HCT116 (cell line): ENCODE measurements around the gene TNS3. TPM values are rescaled to one million over a fixed set of nuclear protein-coding genes. Genes with fewer than 3 reads are reported as not detected.

ENCODE experiments used
- ATAC-seq: fragments of 200-7000 bp; cut with Tn5 transposase; 2 replicates; pipeline ENCODE4 v1.9.1; 2020; ENCODE audit warnings: mild to moderate bottlenecking, moderate library complexity
- BruUV-seq: library from RNA; stranded (reverse); fragments of 400-500 nt; replicated peaks from 2 replicates; lab custom pipeline; 2021; lab: Mats Ljungman, UMichigan
- CTCF ChIA-PET: fragments of 300-600 bp; sonication (Branson Sonifier 250); formaldehyde crosslinking; loops from one replicate; lab custom pipeline; 2021; ENCODE audit warnings: antibody characterized with exemption; lab: Charles Lee
- POLR2A ChIA-PET: fragments of 300-600, 350-600 bp; sonication (Branson Sonifier 250); formaldehyde crosslinking; loops from one replicate; lab custom pipeline; 2021; ENCODE audit warnings: antibody characterized with exemption; lab: Charles Lee
- RAD21 ChIA-PET, 2 experiments: fragments of 300-600 bp; sonication (Branson Sonifier 250); formaldehyde crosslinking; loops; one replicate each; lab custom pipeline; 2023; ENCODE audit warnings: low total read pairs in 2 of 2; ENCODE audit not compliant: uncharacterized antibody in 2 of 2, unreplicated experiment in 2 of 2, low non-redundant PET in 1 of 2; lab: Charles Lee
- DNase-seq: peaks from one replicate; pipeline ENCODE4 v3.0.0-alpha.2; 2010; ENCODE audit warnings: low read depth, low spot score
- H2AFZ ChIP-seq: fragments of 200-600 bp; shearing (Covaris generic), sonication (generic); 2 replicates; pipeline ENCODE4 v1.6.1; 2017; ENCODE audit warnings: low read depth, mixed run types, mixed read lengths, antibody characterized with exemption, low read length; ENCODE audit not compliant: poor library complexity, severe bottlenecking
- H3K27ac ChIP-seq: 2 replicates; pipeline ENCODE4 v1.5.1; 2012; ENCODE audit warnings: low read depth, low read length
- H3K27me3 ChIP-seq: fragments of 200-600 bp; sonication (generic); 2 replicates; pipeline ENCODE4 v1.6.1; 2016; ENCODE audit warnings: mixed run types, low read length, mixed read lengths; ENCODE audit not compliant: insufficient read depth
- H3K36me3 ChIP-seq, 2 experiments: fragments of 200-500 bp in 1 of 2; fragments of 200-600 bp in 1 of 2; sonication (Bioruptor generic) in 1 of 2; sonication (generic) in 1 of 2; 2 replicates each; pipeline versions ENCODE4 v1.5.1 to v1.6.1; 2014 to 2016; ENCODE audit warnings: low read length in 2 of 2, inconsistent platforms in 1 of 2, mixed read lengths in 1 of 2, mixed run types in 1 of 2; ENCODE audit not compliant: insufficient read depth in 2 of 2, control insufficient read depth in 1 of 2
- H3K4me1 ChIP-seq, 2 experiments: fragments of 200-600 bp in 1 of 2; sonication (generic) in 1 of 2; 2 replicates each; pipeline versions ENCODE4 v1.5.1 to v1.6.1; 2012 to 2017; ENCODE audit warnings: low read length in 2 of 2, inconsistent platforms in 1 of 2, mild to moderate bottlenecking in 1 of 2, mixed read lengths in 1 of 2, mixed run types in 1 of 2, moderate library complexity in 1 of 2; ENCODE audit not compliant: insufficient read depth in 2 of 2, control insufficient read depth in 1 of 2
- H3K4me2 ChIP-seq: fragments of 200-600 bp; sonication (generic); 2 replicates; pipeline ENCODE4 v1.6.1; 2017; ENCODE audit warnings: mixed run types, low read length, mixed read lengths
- H3K4me3 ChIP-seq, 2 experiments: fragments of 200-600 bp in 1 of 2; sonication (generic) in 1 of 2; replicated peaks in 1 of 2; 2 replicates each; pipeline ENCODE4 v1.5.1; 2011 to 2016; ENCODE audit warnings: low read length in 2 of 2, control low read depth in 1 of 2, low read depth in 1 of 2, mild to moderate bottlenecking in 1 of 2, mixed read lengths in 1 of 2, mixed run types in 1 of 2
- H3K79me2 ChIP-seq: fragments of 200-600 bp; sonication (generic); 2 replicates; pipeline ENCODE4 v1.6.1; 2017; ENCODE audit warnings: mild to moderate bottlenecking, mixed run types, low read length, moderate library complexity, mixed read lengths; ENCODE audit not compliant: insufficient read depth
- H3K9ac ChIP-seq: fragments of 200-600 bp; sonication (generic); 2 replicates; pipeline ENCODE4 v1.6.1; 2016; ENCODE audit warnings: low read length, mixed read lengths
- H3K9me2 ChIP-seq: fragments of 200-600 bp; sonication (generic), shearing (Covaris generic); 2 replicates; pipeline ENCODE4 v1.6.1; 2017; ENCODE audit warnings: mixed run types, mild to moderate bottlenecking, moderate library complexity; ENCODE audit not compliant: insufficient read depth
- H3K9me3 ChIP-seq, 2 experiments: fragments of 200-500 bp in 1 of 2; fragments of 200-600 bp in 1 of 2; sonication (Bioruptor generic) in 1 of 2; sonication (generic) in 1 of 2; 2 replicates each; pipeline ENCODE4 v1.6.1; 2014 to 2017; ENCODE audit warnings: low read length in 2 of 2, mixed read lengths in 2 of 2, inconsistent platforms in 1 of 2, low read depth in 1 of 2, mild to moderate bottlenecking in 1 of 2, mixed run types in 1 of 2, moderate library complexity in 1 of 2; ENCODE audit not compliant: control insufficient read depth in 1 of 2, insufficient read depth in 1 of 2
- H4K20me1 ChIP-seq: fragments of 200-600 bp; sonication (generic), shearing (Covaris generic); 2 replicates; pipeline ENCODE4 v1.6.1; 2017; ENCODE audit warnings: mixed run types, mild to moderate bottlenecking, moderate library complexity; ENCODE audit not compliant: insufficient read depth
- CBX3 ChIP-seq: IDR thresholded peaks from 2 replicates; pipeline ENCODE4 v1.6.1; 2012; ENCODE audit warnings: low read depth
- EZH2phosphoT487 ChIP-seq: fragments of 200-600 bp; IDR thresholded peaks from 2 replicates; pipeline ENCODE4 v1.6.1; 2018; ENCODE audit warnings: antibody characterized with exemption, borderline replicate concordance
- POLR2A ChIP-seq: IDR thresholded peaks from 2 replicates; pipeline ENCODE4 v1.7.0; 2011; ENCODE audit warnings: borderline replicate concordance; ENCODE audit not compliant: insufficient read depth, insufficient read length; ENCODE audit errors: extremely low read depth
- POLR2AphosphoS5 ChIP-seq: IDR thresholded peaks from 2 replicates; pipeline ENCODE4 v1.6.1; 2011; ENCODE audit warnings: mild to moderate bottlenecking, low read depth, low read length, moderate library complexity
- RAD21 ChIP-seq: IDR thresholded peaks from 2 replicates; pipeline ENCODE4 v1.6.1; 2012; ENCODE audit warnings: low read depth, mild to moderate bottlenecking
- SIN3A ChIP-seq: IDR thresholded peaks from 2 replicates; pipeline ENCODE4 v1.6.1; 2012; ENCODE audit warnings: low read depth
- ZBTB33 ChIP-seq: IDR thresholded peaks from 2 replicates; pipeline ENCODE4 v1.6.1; 2011; ENCODE audit warnings: mild to moderate bottlenecking, low read length, moderate library complexity; ENCODE audit not compliant: insufficient replicate concordance; ENCODE audit errors: extremely low read depth
- ZNF274 ChIP-seq: fragments of 200-500 bp; sonication (Bioruptor generic); IDR thresholded peaks from 2 replicates; pipeline ENCODE4 v1.6.1; 2014; ENCODE audit warnings: mild to moderate bottlenecking, low read depth, low read length, inconsistent platforms
- intact Hi-C: fragments of 100-400 bp; cut with micrococcal nuclease; formaldehyde crosslinking; loops from 2 replicates; pipeline ENCODE4 v1.10.0; 2022
- total RNA-seq: library from RNA; stranded (reverse); gene quantifications from one replicate; pipeline ENCODE4 v1.2.1, GENCODE V29; 2021; ENCODE audit not compliant: unreplicated experiment
- TF ChIP-seq, protein P1 (sequence below): IDR thresholded peaks from 2 replicates; pipeline ENCODE4 v1.6.1; 2012; ENCODE audit warnings: low read depth
- TF ChIP-seq, protein P2 (sequence below): IDR thresholded peaks from 2 replicates; pipeline ENCODE4 v1.6.1; 2012

Gene TNS3
- total RNA-seq, 1 experiment from 2014 or later = 9.1 TPM

DNA sequence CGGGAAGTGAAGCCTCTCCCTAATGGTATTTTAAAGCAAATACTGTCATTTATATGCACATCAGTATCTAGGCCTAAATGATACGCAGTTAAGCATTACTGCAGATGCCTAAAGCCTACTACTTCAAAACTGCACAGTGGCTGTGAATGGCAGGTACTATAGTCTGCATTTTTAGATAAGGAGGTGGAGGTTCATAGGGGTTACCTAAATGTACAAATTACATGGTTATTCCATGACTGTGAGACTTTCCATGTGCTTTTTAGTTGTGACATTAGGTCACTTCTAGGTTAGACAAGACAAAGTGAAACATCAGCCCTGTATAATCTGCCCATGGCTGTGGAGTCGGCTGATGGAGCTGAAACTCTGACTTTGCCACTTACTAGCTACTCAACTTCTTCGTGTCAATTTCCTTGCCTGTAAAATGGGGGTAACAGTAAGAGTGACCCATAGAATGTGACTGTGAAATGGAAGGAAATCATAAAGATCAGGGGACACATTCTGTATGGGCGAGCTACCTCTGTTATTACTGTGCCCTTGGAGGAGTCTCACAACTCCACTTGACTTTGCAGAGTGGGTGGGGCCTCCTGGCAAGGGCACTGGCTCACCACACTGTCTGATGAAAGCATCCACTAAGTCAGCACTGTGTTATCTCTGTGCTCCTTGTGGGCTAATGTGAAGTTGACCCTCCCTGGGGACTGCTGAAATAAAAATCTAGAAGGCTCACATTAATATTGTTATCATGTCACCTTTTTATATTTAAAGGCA, 239.4 kb downstream of the TNS3 start:
- no peak overlapping the region for H2AFZ ChIP-seq
- no peak overlapping the region for H3K9ac ChIP-seq
- no peaks in the 10 kb centered on the region for H3K9me3 ChIP-seq
- no peaks in the 10 kb centered on the region for H3K4me1 ChIP-seq
- no peaks in the 10 kb centered on the region for H3K9me2 ChIP-seq
- RAD21 ChIA-PET = no interaction called here
- no peak overlapping the region for H3K4me3 ChIP-seq
- H3K27me3 ChIP-seq = no peaks in the 10 kb centered on the region
- H3K27ac ChIP-seq = no peak overlapping the region
- CTCF ChIA-PET = no interaction called here
- TF ChIP-seq EZH2phosphoT487 = no peak
- TF ChIP-seq ZNF274 = no peak
- TF ChIP-seq, protein P1, sequence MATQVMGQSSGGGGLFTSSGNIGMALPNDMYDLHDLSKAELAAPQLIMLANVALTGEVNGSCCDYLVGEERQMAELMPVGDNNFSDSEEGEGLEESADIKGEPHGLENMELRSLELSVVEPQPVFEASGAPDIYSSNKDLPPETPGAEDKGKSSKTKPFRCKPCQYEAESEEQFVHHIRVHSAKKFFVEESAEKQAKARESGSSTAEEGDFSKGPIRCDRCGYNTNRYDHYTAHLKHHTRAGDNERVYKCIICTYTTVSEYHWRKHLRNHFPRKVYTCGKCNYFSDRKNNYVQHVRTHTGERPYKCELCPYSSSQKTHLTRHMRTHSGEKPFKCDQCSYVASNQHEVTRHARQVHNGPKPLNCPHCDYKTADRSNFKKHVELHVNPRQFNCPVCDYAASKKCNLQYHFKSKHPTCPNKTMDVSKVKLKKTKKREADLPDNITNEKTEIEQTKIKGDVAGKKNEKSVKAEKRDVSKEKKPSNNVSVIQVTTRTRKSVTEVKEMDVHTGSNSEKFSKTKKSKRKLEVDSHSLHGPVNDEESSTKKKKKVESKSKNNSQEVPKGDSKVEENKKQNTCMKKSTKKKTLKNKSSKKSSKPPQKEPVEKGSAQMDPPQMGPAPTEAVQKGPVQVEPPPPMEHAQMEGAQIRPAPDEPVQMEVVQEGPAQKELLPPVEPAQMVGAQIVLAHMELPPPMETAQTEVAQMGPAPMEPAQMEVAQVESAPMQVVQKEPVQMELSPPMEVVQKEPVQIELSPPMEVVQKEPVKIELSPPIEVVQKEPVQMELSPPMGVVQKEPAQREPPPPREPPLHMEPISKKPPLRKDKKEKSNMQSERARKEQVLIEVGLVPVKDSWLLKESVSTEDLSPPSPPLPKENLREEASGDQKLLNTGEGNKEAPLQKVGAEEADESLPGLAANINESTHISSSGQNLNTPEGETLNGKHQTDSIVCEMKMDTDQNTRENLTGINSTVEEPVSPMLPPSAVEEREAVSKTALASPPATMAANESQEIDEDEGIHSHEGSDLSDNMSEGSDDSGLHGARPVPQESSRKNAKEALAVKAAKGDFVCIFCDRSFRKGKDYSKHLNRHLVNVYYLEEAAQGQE = no peak
- TF ChIP-seq RAD21 = no peak
- TF ChIP-seq, protein P2, sequence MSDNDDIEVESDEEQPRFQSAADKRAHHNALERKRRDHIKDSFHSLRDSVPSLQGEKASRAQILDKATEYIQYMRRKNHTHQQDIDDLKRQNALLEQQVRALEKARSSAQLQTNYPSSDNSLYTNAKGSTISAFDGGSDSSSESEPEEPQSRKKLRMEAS = no peak
- no peak for TF ChIP-seq POLR2A
- no peak for TF ChIP-seq SIN3A
- no peak for TF ChIP-seq POLR2AphosphoS5
- TF ChIP-seq ZBTB33 = no peak
- TF ChIP-seq CBX3 = no peak
- BruUV-seq = no TSS peak
- DNase-seq (no peak), ATAC-seq (no peak)
- H4K20me1 ChIP-seq = no peaks in the 10 kb centered on the region
- H3K79me2 ChIP-seq = no peaks in the 10 kb centered on the region
- no peak overlapping the region for H3K4me2 ChIP-seq
- H3K36me3 ChIP-seq = no peaks in the 10 kb centered on the region
- POLR2A ChIA-PET = no interaction called here
- intact Hi-C loops = no loop called here
